Smooth muscle cell (in vitro differentiated cells): ENCODE measurements around the gene DAO. TPM values are rescaled to one million over a fixed set of nuclear protein-coding genes. Genes with fewer than 3 reads are reported as not detected.

Source experiments
- DNase-seq: peaks from one replicate; lab custom pipeline; 2025; ENCODE audit not compliant: unreplicated experiment; lab: John Stamatoyannopoulos, UW
- H2AFZ ChIP-seq: fragments of 200-600 bp; sonication (generic); 2 replicates; pipeline ENCODE4 v1.6.0; 2016; ENCODE audit warnings: antibody characterized with exemption, low read depth, mild to moderate bottlenecking
- H3F3A ChIP-seq: fragments of 200-600 bp; sonication (generic); 2 replicates; pipeline ENCODE4 v1.6.0; 2017; ENCODE audit warnings: antibody characterized with exemption, low read depth
- H3K27ac ChIP-seq: fragments of 200-600 bp; sonication (generic); 2 replicates; pipeline ENCODE4 v1.5.1; 2016; ENCODE audit warnings: low read depth, mild to moderate bottlenecking
- H3K27me3 ChIP-seq: fragments of 200-600 bp; sonication (generic); 2 replicates; pipeline ENCODE4 v1.6.1; 2016; ENCODE audit warnings: low read depth, mild to moderate bottlenecking
- H3K36me3 ChIP-seq: fragments of 200-600 bp; sonication (generic); 2 replicates; pipeline ENCODE4 v1.5.1; 2016; ENCODE audit warnings: low read depth
- H3K4me1 ChIP-seq: fragments of 200-600 bp; sonication (generic); 2 replicates; pipeline ENCODE4 v1.5.1; 2016; ENCODE audit warnings: low read depth
- H3K4me2 ChIP-seq: fragments of 200-600 bp; sonication (generic); 2 replicates; pipeline ENCODE4 v1.6.0; 2016; ENCODE audit warnings: mild to moderate bottlenecking
- H3K4me3 ChIP-seq: fragments of 200-600 bp; sonication (generic); 2 replicates; pipeline ENCODE4 v1.5.1; 2016; ENCODE audit warnings: mild to moderate bottlenecking
- H3K79me2 ChIP-seq: fragments of 200-600 bp; sonication (generic); 2 replicates; pipeline ENCODE4 v1.6.0; 2016; ENCODE audit warnings: low read depth, mild to moderate bottlenecking
- H3K9ac ChIP-seq: fragments of 200-600 bp; sonication (generic); 2 replicates; pipeline ENCODE4 v1.6.0; 2016; ENCODE audit warnings: low read depth
- H3K9me3 ChIP-seq: fragments of 200-600 bp; sonication (generic); replicated peaks from 2 replicates; pipeline ENCODE4 v1.5.1; 2016; ENCODE audit warnings: low read depth
- H4K20me1 ChIP-seq: fragments of 200-600 bp; sonication (generic); 2 replicates; pipeline ENCODE4 v1.6.0; 2016; ENCODE audit warnings: low read depth
- CTCF ChIP-seq: fragments of 200-600 bp; sonication (generic); IDR thresholded peaks from 2 replicates; pipeline ENCODE4 v1.5.1; 2017; ENCODE audit warnings: borderline replicate concordance, mild to moderate bottlenecking, antibody characterized with exemption; ENCODE audit not compliant: insufficient read depth, poor library complexity, severe bottlenecking
- WGBS: methylation state at CpG from one replicate; pipeline ENCODE4 v1.1.7; 2016; ENCODE audit warnings: low lambda C conversion rate; 5-methylcytosine and 5-hydroxymethylcytosine counted together
- polyA plus RNA-seq: library from polyadenylated mRNA; unstranded; fragments of >200 nt; fragmentation: Nextera tagmentation; extraction: Ambion mirVana; gene quantifications from 2 replicates; pipeline ENCODE4 v1.2.1, GENCODE V29; 2016
- total RNA-seq: library from RNA; depleted of rRNA; stranded (reverse); fragments of >200 nt; gene quantifications from 2 replicates; pipeline ENCODE4 v1.2.3, GENCODE V29; 2014

The DAO gene
- total and polyA plus RNA-seq, 2 experiments from 2014 or later, result not detected

GRCh38 chr12:108907839-108908351 lies 28.0 kb downstream of the DAO start:
- Histone ChIP-seq H3K36me3 (no peaks in the 10 kb centered on the region), H3K4me2 (no peak overlapping the region), H3K9ac (no peak overlapping the region), H3K9me3 (no peaks in the 10 kb centered on the region), H3K27ac (no peak overlapping the region), H2AFZ (no peak overlapping the region), H4K20me1 (no peaks in the 10 kb centered on the region), H3K4me3 (no peak overlapping the region), H3F3A (no peaks in the 10 kb centered on the region), H3K79me2 (no peaks in the 10 kb centered on the region), H3K27me3 (no peaks in the 10 kb centered on the region), H3K4me1 (no peaks in the 10 kb centered on the region)
- no peak for DNase-seq
- 35% methylated on average over 2 of the region's 2 CpGs for WGBS
- no peak for TF ChIP-seq CTCF

DNA sequence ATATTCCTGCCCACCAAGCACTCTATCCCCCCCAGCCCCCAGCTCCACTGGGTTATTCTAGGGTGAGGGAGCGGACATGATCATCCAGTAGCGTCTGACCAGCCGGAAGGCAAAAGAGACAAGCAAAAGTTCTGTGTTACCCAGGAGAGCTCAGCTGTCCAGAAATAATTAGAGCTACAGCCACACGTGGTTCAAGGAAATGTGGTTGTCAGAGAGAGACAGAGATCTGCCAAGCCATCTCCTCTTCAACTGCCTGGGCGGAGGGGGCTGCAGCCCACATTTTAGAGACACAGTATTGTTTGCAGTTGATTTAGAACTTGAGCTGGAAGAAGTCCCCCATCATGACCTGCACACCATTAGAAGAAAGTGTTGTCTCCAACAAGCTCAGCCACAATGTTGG lies 30.4 kb downstream of the DAO start:
- no peaks in the 10 kb centered on the region for H3K36me3 ChIP-seq

GRCh38 chr12:108911915-108912314 lies 32.0 kb downstream of the DAO start:
- no peaks in the 10 kb centered on the region for H3K79me2 ChIP-seq
- H3K4me2 ChIP-seq, result no peak overlapping the region
- no peaks in the 10 kb centered on the region for H3K36me3 ChIP-seq
- no peak overlapping the region for H3K27ac ChIP-seq
- DNase-seq, result no peak
- H3K4me1 ChIP-seq, result no peaks in the 10 kb centered on the region
- H3K4me3 ChIP-seq, result no peak overlapping the region
- 74% methylated on average over 6 of the region's 6 CpGs for WGBS
- H4K20me1 ChIP-seq, result no peaks in the 10 kb centered on the region
- no peaks in the 10 kb centered on the region for H3K9me3 ChIP-seq
- H3F3A ChIP-seq, result no peaks in the 10 kb centered on the region
- no peak for TF ChIP-seq CTCF
- H3K9ac ChIP-seq, result no peak overlapping the region
- H3K27me3 ChIP-seq, result no peaks in the 10 kb centered on the region
- H2AFZ ChIP-seq, result no peak overlapping the region

More for the DNA sequence above, 30.4 kb downstream of the DAO start:
- Histone ChIP-seq H2AFZ (no peak overlapping the region), H3K9me3 (no peaks in the 10 kb centered on the region), H3K4me3 (no peak overlapping the region), H3K27ac (no peak overlapping the region), H4K20me1 (no peaks in the 10 kb centered on the region), H3K4me2 (no peak overlapping the region), H3K4me1 (no peaks in the 10 kb centered on the region), H3F3A (no peaks in the 10 kb centered on the region), H3K27me3 (no peaks in the 10 kb centered on the region), H3K79me2 (no peaks in the 10 kb centered on the region), H3K9ac (no peak overlapping the region)
- no peak for DNase-seq
- WGBS, result 92% methylated on average over 5 of the region's 5 CpGs
- TF ChIP-seq CTCF, result no peak

- Histone ChIP-seq H3K4me1 (no peaks in the 10 kb centered on the region), H3F3A (no peaks in the 10 kb centered on the region), H3K36me3 (no peaks in the 10 kb centered on the region), H3K27ac (no peak overlapping the region), H3K9ac (no peak overlapping the region), H4K20me1 (no peaks in the 10 kb centered on the region), H3K79me2 (no peaks in the 10 kb centered on the region), H3K9me3 (no peaks in the 10 kb centered on the region), H3K4me2 (no peak overlapping the region), H3K4me3 (no peak overlapping the region), H3K27me3 (no peaks in the 10 kb centered on the region), H2AFZ (no peak overlapping the region)
- WGBS, result 94% methylated on average over 9 of the region's 9 CpGs
- no peak for DNase-seq
- no peak for TF ChIP-seq CTCF
These were observed 32.5 kb downstream of the DAO start for GRCh38 chr12:108912361-108912760.
